ENCODE measurements around the gene FAM162A.
"Not testable (repeated sequence)": the region's sequence is repeated elsewhere in the genome, so short reads cannot be mapped to it uniquely, and the experiment has no call there.

The FAM162A gene

DNA sequence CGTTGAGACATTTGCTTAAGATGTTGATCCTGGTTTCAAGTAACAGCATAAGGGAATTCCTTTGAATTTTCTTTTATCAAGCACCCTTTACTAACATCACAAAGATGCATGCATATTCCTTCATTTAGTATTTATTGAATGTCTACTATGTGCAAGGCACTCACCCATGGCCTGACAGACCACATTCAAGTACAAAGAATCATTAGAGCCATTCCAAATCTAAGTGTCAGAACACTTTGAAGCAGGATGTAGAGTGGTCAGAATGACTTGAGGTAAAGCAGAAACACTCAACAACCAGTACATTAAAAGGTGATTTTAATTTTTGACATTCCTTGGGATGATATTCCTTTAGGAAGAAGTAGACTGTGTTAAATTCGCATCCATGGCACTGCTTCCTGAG lies 37.9 kb downstream of the FAM162A start:
- DNase-seq: no peak

DNA sequence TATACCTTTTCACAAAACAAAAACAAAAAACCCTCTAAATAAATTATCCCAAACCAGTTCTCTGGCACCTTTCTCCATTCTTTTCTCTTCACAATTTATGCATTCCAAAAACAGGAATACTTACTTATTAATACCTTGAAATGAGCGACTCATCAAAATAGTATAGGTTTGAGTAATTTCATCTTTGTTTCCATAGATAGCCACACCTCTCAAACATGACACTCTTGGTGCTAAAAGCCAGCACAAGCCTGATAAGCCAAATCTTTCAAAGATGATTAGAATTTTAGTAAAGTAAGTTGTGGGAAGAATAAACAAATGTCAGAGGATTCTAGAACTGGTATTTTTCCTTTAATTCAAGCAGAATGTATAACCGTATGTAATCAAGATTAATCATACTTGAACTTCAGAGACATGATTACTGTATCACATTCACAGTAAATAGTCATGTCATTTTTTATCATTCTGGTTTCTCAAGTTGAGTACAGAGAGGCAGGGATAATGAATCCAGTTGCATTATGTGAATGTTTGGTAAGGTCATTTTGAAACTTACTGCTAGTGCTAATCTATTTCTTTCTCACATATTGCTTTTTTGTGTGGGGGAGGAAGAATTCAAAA lies 44.0 kb downstream of the FAM162A start:
- no peak for DNase-seq

DNA sequence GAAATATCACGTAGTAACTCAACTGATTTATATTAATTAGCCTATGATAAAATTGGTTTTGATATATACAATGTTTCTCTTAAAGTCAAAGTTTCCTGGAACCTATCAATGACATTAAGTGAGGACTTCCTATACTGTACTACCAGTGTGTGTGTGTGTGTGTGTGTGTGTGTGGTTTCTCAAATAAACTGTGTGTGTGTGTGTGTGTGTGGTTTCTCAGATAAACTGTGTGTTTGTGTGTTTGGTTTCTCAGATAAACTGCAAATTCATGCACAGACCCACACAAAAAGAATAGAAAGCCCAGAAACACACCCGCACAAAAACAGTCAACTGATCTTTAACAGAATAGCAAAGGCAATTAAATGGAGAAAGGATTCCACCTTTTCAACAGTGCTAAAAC lies 46.4 kb downstream of the FAM162A start:
- no peak for DNase-seq

DNA sequence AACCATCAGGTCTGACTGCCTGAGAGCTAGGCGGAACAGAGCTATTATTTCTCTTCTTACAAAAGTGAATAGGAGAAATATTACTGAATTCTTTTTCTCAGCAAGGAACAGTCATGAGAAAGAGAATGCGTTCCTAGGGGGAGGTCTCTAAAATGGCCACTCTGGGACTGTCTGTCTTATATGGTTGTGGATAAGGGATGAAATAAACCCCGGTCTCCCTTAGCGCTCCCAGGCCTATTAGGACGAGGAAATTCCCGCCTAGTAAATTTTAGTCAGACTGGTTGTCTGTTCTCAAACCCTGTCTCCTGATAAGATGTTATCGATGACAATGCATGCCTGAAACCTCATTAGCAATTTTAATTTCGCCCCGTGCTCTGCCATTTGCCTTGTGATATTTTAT lies 52.0 kb downstream of the FAM162A start:
- DNase-seq: no peak

DNA sequence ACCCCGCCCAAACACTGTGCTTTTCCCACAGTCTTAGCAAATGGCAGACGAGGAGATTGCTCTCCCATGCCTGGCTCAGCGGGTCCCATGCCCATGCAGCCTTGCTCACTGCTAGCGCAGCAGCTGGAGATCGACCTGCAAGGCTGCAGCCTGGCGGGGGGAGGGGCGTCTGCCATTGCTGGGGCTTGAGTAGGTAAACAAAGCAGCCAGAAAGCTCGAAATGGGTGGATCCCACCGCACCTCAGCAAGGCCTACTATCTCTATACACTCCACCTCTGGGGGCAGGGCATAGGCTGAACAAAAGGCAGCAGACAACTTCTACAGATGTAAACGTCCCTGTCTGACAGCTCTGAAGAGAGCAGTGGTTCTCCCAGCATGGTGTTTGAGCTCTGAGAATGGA lies 59.1 kb downstream of the FAM162A start:
- DNase-seq: no peak

DNA sequence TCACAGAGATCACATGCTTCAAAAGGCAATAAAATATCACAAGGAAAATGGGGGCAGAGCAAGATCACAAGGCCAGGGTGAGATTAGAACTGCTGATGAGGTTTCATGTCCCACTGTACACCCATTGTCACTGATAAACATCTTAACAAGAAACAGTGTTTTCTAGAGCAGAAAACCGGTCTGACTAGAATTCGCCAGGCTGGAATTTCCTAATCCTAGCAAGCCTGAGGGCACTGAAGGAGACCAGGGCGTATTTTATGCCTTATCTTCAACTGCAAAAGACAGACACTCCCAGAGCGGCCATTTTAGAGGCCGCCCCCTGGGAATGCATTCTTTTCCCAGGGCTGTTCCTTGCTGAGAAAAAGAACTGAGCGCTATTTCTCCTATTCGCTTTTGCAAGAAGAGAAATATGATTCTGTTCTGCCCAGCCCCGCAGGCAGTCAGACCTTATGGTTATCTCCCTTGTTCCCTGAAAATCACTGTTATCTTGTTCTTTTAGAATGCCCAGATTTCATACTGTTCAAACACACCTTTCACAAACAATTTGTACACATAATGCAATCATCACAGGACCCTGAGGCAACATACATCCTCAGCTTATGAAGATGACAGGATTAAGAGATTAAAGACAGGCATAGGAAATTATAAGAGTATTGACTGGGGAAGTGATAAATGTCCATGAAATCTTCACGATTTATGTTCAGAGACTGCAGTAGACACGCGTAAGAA lies 59.9 kb downstream of the FAM162A start:
- not testable (repeated sequence) for DNase-seq

DNA sequence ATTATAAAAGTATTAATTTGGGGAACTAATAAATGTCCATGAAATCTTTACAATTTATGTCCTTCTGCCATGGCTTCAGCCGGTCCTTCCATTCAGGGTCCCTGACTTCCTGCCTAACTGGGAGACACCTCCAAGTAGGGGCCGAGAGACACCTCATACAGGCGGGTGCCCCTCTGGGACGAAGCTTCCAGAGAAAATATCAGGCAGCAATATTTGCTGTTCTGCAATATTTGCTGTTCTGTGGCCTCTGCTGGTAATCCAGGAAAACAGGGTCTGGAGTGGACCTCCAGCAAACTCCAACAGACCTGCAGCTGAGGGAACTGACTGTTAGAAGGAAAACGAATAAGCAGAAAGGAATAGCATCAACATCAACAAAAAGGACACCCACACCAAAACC lies 60.5 kb downstream of the FAM162A start:
- not testable (repeated sequence) for DNase-seq

DNA sequence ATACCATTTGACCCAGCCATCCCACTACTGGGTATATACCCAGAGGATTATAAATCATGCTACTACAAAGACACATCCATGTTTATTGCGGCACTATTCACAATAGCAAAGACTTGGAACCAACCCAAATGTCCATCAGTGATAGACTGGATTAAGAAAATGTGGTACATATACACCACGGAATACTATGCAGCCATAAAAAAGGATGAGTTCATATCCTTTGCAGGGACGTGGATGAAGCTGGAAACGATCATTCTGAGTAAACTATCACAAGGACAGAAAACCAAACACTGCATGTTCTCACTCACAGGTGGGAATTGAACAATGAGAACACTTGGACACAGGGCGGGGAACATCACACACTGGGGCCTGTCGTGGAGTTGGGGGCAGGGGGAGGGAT lies 64.2 kb downstream of the FAM162A start:
- not testable (repeated sequence) for DNase-seq

DNA sequence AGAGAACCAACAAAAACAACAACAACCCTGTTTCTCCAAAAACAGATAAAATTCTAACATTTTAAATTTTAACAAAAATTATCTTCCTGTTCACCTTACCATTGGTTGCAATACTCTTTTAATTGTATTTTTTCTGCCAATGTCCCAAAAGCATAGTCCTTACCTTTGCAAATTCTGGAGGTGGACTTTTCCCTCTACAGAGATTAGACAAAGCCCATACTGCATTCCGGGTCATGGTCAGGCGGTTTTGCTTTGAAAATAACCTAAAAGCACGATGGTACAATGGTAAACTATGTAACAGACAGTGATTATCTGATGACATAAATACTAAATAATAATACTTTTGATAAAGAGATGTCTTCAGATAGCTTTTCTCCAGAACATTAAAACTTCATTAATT lies 67.4 kb downstream of the FAM162A start:
- DNase-seq: no peak

DNA sequence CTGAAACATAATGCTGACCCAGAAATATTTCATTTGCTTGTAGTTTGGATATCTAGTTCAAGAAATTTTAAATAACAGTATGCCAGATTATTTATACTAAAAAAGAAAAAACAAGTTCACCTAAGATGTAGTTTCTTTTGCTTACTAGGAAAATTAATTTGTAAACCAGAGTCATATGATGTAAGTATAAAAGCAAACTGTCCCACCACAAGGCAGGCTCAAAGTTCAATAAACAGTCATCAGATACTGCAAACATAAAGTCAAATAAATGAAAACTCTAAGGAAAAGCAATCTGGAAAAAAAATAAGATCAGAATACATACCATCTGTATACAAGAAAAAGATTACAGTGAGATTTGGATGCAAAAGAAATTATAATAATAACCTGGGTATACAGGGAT lies 72.1 kb downstream of the FAM162A start:
- DNase-seq: no peak

DNA sequence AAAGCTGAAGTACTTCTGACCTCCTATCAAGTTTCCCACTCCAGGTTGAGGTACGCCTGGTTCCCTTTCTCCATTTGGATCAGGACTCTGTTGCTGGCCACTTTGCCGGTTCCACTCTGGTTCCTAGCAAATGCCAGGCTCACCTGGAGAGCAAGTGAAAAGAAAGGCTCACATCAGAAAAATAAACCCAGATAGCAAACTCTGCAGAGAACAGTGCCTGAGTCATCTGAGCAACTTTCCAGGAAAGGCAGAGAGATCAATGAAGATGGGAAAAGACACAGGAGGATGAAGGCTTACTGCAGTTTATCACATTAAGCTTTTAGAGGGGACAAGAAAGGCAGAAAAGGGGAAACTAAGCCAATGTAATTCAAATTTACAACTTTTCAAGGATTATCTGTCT lies 73.7 kb downstream of the FAM162A start:
- no peak for DNase-seq

DNA sequence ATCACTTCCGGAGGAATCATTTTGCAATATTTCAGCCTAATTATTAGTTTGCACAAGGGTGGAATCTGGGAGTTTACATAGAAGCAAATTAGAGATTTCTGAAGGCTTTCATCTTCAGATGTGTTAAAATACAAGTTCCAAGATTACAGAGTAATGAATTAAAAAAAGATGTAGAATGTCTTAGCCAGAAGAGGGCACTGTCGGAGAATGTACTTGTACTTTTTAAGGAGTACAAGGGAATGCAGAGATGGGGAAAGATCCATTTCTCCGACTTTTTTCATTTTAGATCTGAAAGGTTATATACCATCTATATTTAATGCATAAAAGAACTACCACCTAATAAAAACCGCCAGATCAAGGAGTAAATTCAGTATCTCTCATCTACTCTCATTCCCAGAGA lies 75.0 kb downstream of the FAM162A start:
- DNase-seq: no peak

DNA sequence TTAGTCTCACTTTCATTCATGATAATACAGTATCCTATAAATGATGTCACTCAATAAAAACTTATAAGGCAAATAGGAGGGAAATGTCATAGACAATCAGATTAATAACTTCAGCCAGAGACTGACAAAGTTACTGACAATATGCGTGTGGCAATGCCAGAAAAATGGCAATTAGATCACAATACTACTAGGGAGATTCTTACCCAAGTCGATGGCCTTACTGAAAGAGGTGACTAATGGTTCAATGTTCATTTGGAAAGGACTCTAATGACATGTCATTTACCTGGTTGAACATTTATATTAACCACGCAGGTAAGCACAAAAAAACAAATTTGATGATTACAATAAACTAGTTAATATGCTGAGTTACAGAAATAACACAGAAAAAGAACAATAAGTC lies 77.8 kb downstream of the FAM162A start:
- DNase-seq: no peak

Measured in CD4-positive, alpha-beta T cell treated with Interferon alpha-2 for 1 hour (primary cell).